Posterior vena cava (tissue), 2 donors: Measurements from ENCODE around the gene S100A16. TPM values are rescaled to one million over a fixed set of nuclear protein-coding genes. Genes with fewer than 3 reads are reported as not detected.

Experiments
- total RNA-seq, 2 donors: library from RNA; stranded (reverse); fragmentation: NEBNext Ultra II Directional; extraction: Animal tissue kit (Norgen Biotek cat#: 25700); gene quantifications; one replicate each; pipeline ENCODE4 v1.2.1, GENCODE V29; 2021
- donor health status: DM: yes; HTN: yes; CAD: no.
- donor health status: DM: yes; HTN: yes; CAD: no.

Gene S100A16
- total RNA-seq, 2 donors from 2014 or later: 67.0 to 99.2 TPM

Other genes starting within 250 kb of the S100A16 start
- gene S100A12, start 237.5 kb downstream of the S100A16 start, total RNA-seq: 10 to 100 TPM; 12.6 to 34.4 TPM
- 100 to 1,000 TPM; 123 to 360 TPM for gene S100A8, start 222.1 kb downstream of the S100A16 start, total RNA-seq
- gene S100A7A, start 196.6 kb downstream of the S100A16 start, total RNA-seq: not detected
- not detected for gene S100A7, start 152.5 kb downstream of the S100A16 start, total RNA-seq
- 1,000 to 10,000 TPM; 1,174 to 1,536 TPM for gene S100A6, start 77.1 kb downstream of the S100A16 start, total RNA-seq
- gene S100A5, start 72.2 kb downstream of the S100A16 start, total RNA-seq: not detected
- 100 to 1,000 TPM; 286 to 472 TPM for gene S100A4, start 67.3 kb downstream of the S100A16 start, total RNA-seq
- 1 to 10 TPM; 4.1 to 8.3 TPM for gene S100A3, start 63.9 kb downstream of the S100A16 start, total RNA-seq
- 1 to 10 TPM; 1.5 to 3.5 TPM for gene S100A2, start 47.3 kb downstream of the S100A16 start, total RNA-seq
- gene S100A14, start 3.2 kb upstream of the S100A16 start, total RNA-seq: not detected
- 100 to 1,000 TPM; 149 to 167 TPM for gene S100A13, start 14.4 kb upstream of the S100A16 start, total RNA-seq
- 1 to 10 TPM in 1 of 2 donors, under 1 TPM in 1; 0.74 to 1.8 TPM for gene S100A1, start 15.3 kb upstream of the S100A16 start, total RNA-seq
- 10 to 100 TPM; 44.5 to 47.3 TPM for gene CHTOP, start 20.9 kb upstream of the S100A16 start, total RNA-seq
- gene SNAPIN, start 45.6 kb upstream of the S100A16 start, total RNA-seq: 10 to 100 TPM; 30.3 to 31.2 TPM
- 10 to 100 TPM; 66.9 to 82.3 TPM for gene ILF2, start 57.9 kb upstream of the S100A16 start, total RNA-seq
- gene NPR1, start 65.6 kb upstream of the S100A16 start, total RNA-seq: 100 to 1,000 TPM; 107 to 119 TPM
- 10 to 100 TPM; 41.4 to 49.0 TPM for gene INTS3, start 114.9 kb upstream of the S100A16 start, total RNA-seq
- gene SLC27A3, start 162.3 kb upstream of the S100A16 start, total RNA-seq: 10 to 100 TPM; 60.5 to 64.5 TPM